Keratinocyte (primary cell): ENCODE results near the gene RNF150. TPM values are rescaled to one million over a fixed set of nuclear protein-coding genes. Genes with fewer than 3 reads are reported as not detected.

ENCODE experiments used
- DNase-seq: peaks from one replicate; pipeline ENCODE4 v3.0.0-alpha.2; 2011; ENCODE audit warnings: low read depth, missing footprints, low spot score
- FAIRE-seq: peaks from 2 replicates; lab custom pipeline; 2011; peaks lifted over from hg19 to GRCh38; lab: Jason Lieb, UNC
- H2AFZ ChIP-seq: 2 replicates; pipeline ENCODE4 v1.6.0; 2012; ENCODE audit warnings: low read length, control low read depth, inconsistent platforms; ENCODE audit not compliant: control insufficient read depth
- H3K27ac ChIP-seq: 2 replicates; pipeline ENCODE4 v1.5.1; 2011; ENCODE audit warnings: low read length; ENCODE audit not compliant: control insufficient read depth, insufficient read depth
- H3K27me3 ChIP-seq: 3 replicates; pipeline ENCODE4 v1.6.0; 2011; ENCODE audit warnings: low read length; ENCODE audit not compliant: control insufficient read depth, insufficient read depth; ENCODE audit errors: extremely low read depth
- H3K36me3 ChIP-seq, 2 experiments: 2 replicates in 1 of 2; 3 replicates in 1 of 2; pipeline ENCODE4 v1.5.1; 2011; ENCODE audit warnings: low read length in 2 of 2, mild to moderate bottlenecking in 1 of 2; ENCODE audit not compliant: control insufficient read depth in 2 of 2, insufficient read depth in 2 of 2; ENCODE audit errors: extremely low read depth in 1 of 2
- H3K4me1 ChIP-seq: 3 replicates; pipeline ENCODE4 v1.5.1; 2011; ENCODE audit warnings: low read length; ENCODE audit not compliant: control insufficient read depth, insufficient read depth; ENCODE audit errors: extremely low read depth
- H3K4me2 ChIP-seq: 3 replicates; pipeline ENCODE4 v1.6.0; 2011; ENCODE audit warnings: low read depth, low read length; ENCODE audit not compliant: control insufficient read depth, insufficient read depth; ENCODE audit errors: extremely low read depth
- H3K4me3 ChIP-seq, 3 experiments: fragments of 200-600 bp in 1 of 3; sonication (generic) in 1 of 3; 2 replicates in 2 of 3; 3 replicates in 1 of 3; pipeline ENCODE4 v1.5.1; 2011 to 2016; ENCODE audit warnings: low read length in 3 of 3, mild to moderate bottlenecking in 3 of 3, control low read depth in 2 of 3, inconsistent platforms in 1 of 3, low read depth in 1 of 3, mixed read lengths in 1 of 3, mixed run types in 1 of 3, moderate library complexity in 1 of 3; ENCODE audit not compliant: control insufficient read depth in 2 of 3, insufficient read depth in 2 of 3; ENCODE audit errors: extremely low read depth in 1 of 3
- H3K79me2 ChIP-seq: 2 replicates; pipeline ENCODE4 v1.6.0; 2012; ENCODE audit warnings: low read length; ENCODE audit not compliant: control insufficient read depth, insufficient read depth
- H3K9ac ChIP-seq: 3 replicates; pipeline ENCODE4 v1.6.0; 2011; ENCODE audit warnings: low read length; ENCODE audit not compliant: control insufficient read depth, insufficient read depth; ENCODE audit errors: extremely low read depth
- H3K9me1 ChIP-seq: 3 replicates; pipeline ENCODE4 v1.6.0; 2011; ENCODE audit warnings: low read length; ENCODE audit not compliant: control insufficient read depth, insufficient read depth; ENCODE audit errors: extremely low read depth
- H3K9me3 ChIP-seq: 2 replicates; pipeline ENCODE4 v1.5.1; 2012; ENCODE audit warnings: low read depth, low read length; ENCODE audit not compliant: control insufficient read depth
- H4K20me1 ChIP-seq: 3 replicates; pipeline ENCODE4 v1.6.0; 2011; ENCODE audit warnings: low read length; ENCODE audit not compliant: control insufficient read depth, insufficient read depth; ENCODE audit errors: extremely low read depth
- CTCF ChIP-seq, 3 experiments: IDR thresholded peaks in 1 of 3; conservative IDR thresholded peaks in 1 of 3; optimal IDR thresholded peaks in 1 of 3; 2 replicates in 2 of 3; 3 replicates in 1 of 3; pipeline versions ENCODE3 to v1.5.1; 2011; ENCODE audit warnings: low read length in 3 of 3, mild to moderate bottlenecking in 3 of 3, moderate library complexity in 2 of 3, control low read depth in 1 of 3, inconsistent platforms in 1 of 3; ENCODE audit not compliant: insufficient read depth in 2 of 3; ENCODE audit errors: extremely low read depth in 1 of 3
- EZH2 ChIP-seq: IDR thresholded peaks from one replicate; pipeline ENCODE4 v1.6.1; 2012; ENCODE audit warnings: inconsistent platforms, mild to moderate bottlenecking, low read length, moderate library complexity
- dilution Hi-C: fragments of 300-500 bp; cut with MboI; formaldehyde crosslinking; loops from one replicate; pipeline ENCODE4 v1.7.0; 2020; ENCODE audit warnings: low sequenced_read_pairs; ENCODE audit not compliant: extremely low pct_ligation_motif_present
- polyA plus RNA-seq, 5 experiments: library from polyadenylated mRNA; depleted of rRNA in 3 of 5; stranded (reverse) in 3 of 5; stranded (forward) in 1 of 5; unstranded in 1 of 5; fragments of >200 nt; gene quantifications; 1 replicate in 1 of 5; 2 replicates in 3 of 5; 3 replicates in 1 of 5; pipeline versions ENCODE4 v1.2.1 to v1.2.3, GENCODE V29; 2011 to 2012; ENCODE audit warnings: missing spikeins in 2 of 5, low read depth in 1 of 5, low replicate concordance in 1 of 5

The RNF150 gene
- polyA plus RNA-seq, 1 donor (not counting 4 experiments of a cell fraction or from before 2014, with no cell fraction given), result 0.18 TPM

- no peak overlapping the region for H3K4me3 ChIP-seq
- no peaks in the 10 kb centered on the region for H3K9me3 ChIP-seq
- DNase-seq, result no peak
- no peaks in the 10 kb centered on the region for H3K4me1 ChIP-seq
- H3K9me1 ChIP-seq, result no peaks in the 10 kb centered on the region
- H2AFZ ChIP-seq, result no peak overlapping the region
- TF ChIP-seq EZH2, result no peak
- TF ChIP-seq CTCF (optimal IDR thresholded peaks at IDR 0.05 in 1 of 3, IDR thresholded peaks at IDR 0.05 in 1 of 3, conservative IDR thresholded peaks at IDR 0.05 in 1 of 3; ENCODE audit: extremely low read depth in 1 of 3, insufficient read depth in 2 of 3, low read length in 3 of 3), result no peak
- no peaks in the 10 kb centered on the region for H3K79me2 ChIP-seq
- H4K20me1 ChIP-seq, result no peaks in the 10 kb centered on the region
- FAIRE-seq, result no peak
- H3K9ac ChIP-seq, result no peak overlapping the region
- no peak overlapping the region for H3K4me2 ChIP-seq
- no peaks in the 10 kb centered on the region for H3K27me3 ChIP-seq
- H3K27ac ChIP-seq, result no peak overlapping the region
- H3K36me3 ChIP-seq, result no peaks in the 10 kb centered on the region
- dilution Hi-C loops, result no loop called here
These were observed 177.6 kb downstream of the RNF150 start for GRCh38 chr4:140955641-140956040.

- Histone ChIP-seq H3K36me3 (no peaks in the 10 kb centered on the region), H3K4me3 (no peak overlapping the region), H3K4me1 (peaks cover under 1% of the 10 kb centered on the region), H2AFZ (no peak overlapping the region), H3K9me1 (no peaks in the 10 kb centered on the region), H3K79me2 (no peaks in the 10 kb centered on the region), H3K4me2 (no peak overlapping the region), H3K27ac (no peak overlapping the region), H4K20me1 (no peaks in the 10 kb centered on the region), H3K9me3 (no peaks in the 10 kb centered on the region), H3K27me3 (no peaks in the 10 kb centered on the region), H3K9ac (no peak overlapping the region)
- TF ChIP-seq CTCF (optimal IDR thresholded peaks at IDR 0.05 in 1 of 3, IDR thresholded peaks at IDR 0.05 in 1 of 3, conservative IDR thresholded peaks at IDR 0.05 in 1 of 3; ENCODE audit: extremely low read depth in 1 of 3, insufficient read depth in 2 of 3, low read length in 3 of 3) (no peak), EZH2 (no peak)
- DNase-seq (no peak), FAIRE-seq (no peak)
- dilution Hi-C loops, result no loop called here
These were observed 180.6 kb downstream of the RNF150 start for GRCh38 chr4:140952717-140953116.
